Calu3 (cell line): ENCODE measurements around the gene PCTP. TPM values are rescaled to one million over a fixed set of nuclear protein-coding genes. Genes with fewer than 3 reads are reported as not detected.

Experiments
- BruUV-seq: library from RNA; stranded (reverse); fragments of 400-500 nt; replicated peaks from 2 replicates; lab custom pipeline; 2021; lab: Mats Ljungman, UMichigan
- CTCF ChIA-PET: fragments of 300-600 bp; sonication (Branson Sonifier 250); formaldehyde crosslinking; loops from one replicate; lab custom pipeline; 2022; ENCODE audit warnings: antibody characterized with exemption; lab: Charles Lee
- DNase-seq: peaks from one replicate; pipeline ENCODE4 v3.0.0; 2022
- H3K27ac Mint-ChIP-seq: one replicate; pipeline ENCODE4 v1.8.0; 2022; ENCODE audit warnings: mixed read lengths; ENCODE audit not compliant: unreplicated experiment
- H3K27me3 Mint-ChIP-seq: one replicate; pipeline ENCODE4 v1.8.0; 2022; ENCODE audit warnings: mixed read lengths; ENCODE audit not compliant: unreplicated experiment
- H3K36me3 Mint-ChIP-seq: one replicate; pipeline ENCODE4 v1.8.0; 2022; ENCODE audit warnings: mild to moderate bottlenecking, moderate library complexity, mixed read lengths; ENCODE audit not compliant: insufficient read depth, unreplicated experiment
- H3K4me1 Mint-ChIP-seq: one replicate; pipeline ENCODE4 v1.8.0; 2022; ENCODE audit warnings: mild to moderate bottlenecking, low read depth, mixed read lengths; ENCODE audit not compliant: unreplicated experiment
- H3K4me3 Mint-ChIP-seq: one replicate; pipeline ENCODE4 v1.8.0; 2022; ENCODE audit warnings: mild to moderate bottlenecking, low read depth, moderate library complexity, mixed read lengths; ENCODE audit not compliant: unreplicated experiment
- H3K9me3 Mint-ChIP-seq: one replicate; pipeline ENCODE4 v1.8.0; 2022; ENCODE audit warnings: low read depth, mixed read lengths; ENCODE audit not compliant: unreplicated experiment
- intact Hi-C: fragments of 100-400 bp; cut with micrococcal nuclease; formaldehyde crosslinking; loops from one replicate; pipeline ENCODE4 v1.10.0; 2022; ENCODE audit not compliant: unreplicated experiment
- total RNA-seq: library from RNA; stranded (reverse); gene quantifications from 2 replicates; pipeline ENCODE4 v1.2.3, GENCODE V29; 2022
- TF ChIP-seq, protein P1 (sequence below): fragments of 200-600 bp; IDR thresholded peaks from one replicate; pipeline ENCODE4 v1.8.0; 2022; ENCODE audit warnings: antibody characterized with exemption; ENCODE audit not compliant: unreplicated experiment

Gene PCTP
- total RNA-seq, 1 experiment from 2014 or later = 20.1 TPM

DNA sequence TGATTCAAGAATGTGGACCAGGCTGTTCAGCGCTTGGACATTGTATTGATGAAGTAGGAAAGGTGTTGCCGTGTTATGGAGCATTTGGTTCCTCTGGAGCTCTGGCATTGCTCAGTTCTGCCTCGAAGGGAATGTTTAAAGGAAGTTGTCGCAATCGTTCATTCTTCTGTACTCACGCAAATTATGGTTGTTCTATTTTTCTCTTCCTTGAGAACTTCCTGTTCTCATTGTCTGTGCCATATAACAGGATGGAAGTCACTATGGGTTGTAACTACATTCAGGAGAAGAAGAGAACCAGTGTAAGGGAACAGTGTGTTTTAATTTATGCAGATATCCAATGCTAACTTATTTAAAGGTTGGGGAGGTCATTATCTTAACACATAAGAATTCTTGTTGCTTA is 13.0 kb downstream of the PCTP start:
- Mint-ChIP-seq H3K36me3 (no peaks in the 10 kb centered on the region), H3K27ac (no peak overlapping the region), H3K9me3 (no peaks in the 10 kb centered on the region), H3K27me3 (no peaks in the 10 kb centered on the region), H3K4me3 (no peak overlapping the region), H3K4me1 (peaks cover 9% of the 10 kb centered on the region)
- no peak for DNase-seq
- BruUV-seq = no TSS peak
- intact Hi-C loops = no loop called here
- TF ChIP-seq, protein P1, sequence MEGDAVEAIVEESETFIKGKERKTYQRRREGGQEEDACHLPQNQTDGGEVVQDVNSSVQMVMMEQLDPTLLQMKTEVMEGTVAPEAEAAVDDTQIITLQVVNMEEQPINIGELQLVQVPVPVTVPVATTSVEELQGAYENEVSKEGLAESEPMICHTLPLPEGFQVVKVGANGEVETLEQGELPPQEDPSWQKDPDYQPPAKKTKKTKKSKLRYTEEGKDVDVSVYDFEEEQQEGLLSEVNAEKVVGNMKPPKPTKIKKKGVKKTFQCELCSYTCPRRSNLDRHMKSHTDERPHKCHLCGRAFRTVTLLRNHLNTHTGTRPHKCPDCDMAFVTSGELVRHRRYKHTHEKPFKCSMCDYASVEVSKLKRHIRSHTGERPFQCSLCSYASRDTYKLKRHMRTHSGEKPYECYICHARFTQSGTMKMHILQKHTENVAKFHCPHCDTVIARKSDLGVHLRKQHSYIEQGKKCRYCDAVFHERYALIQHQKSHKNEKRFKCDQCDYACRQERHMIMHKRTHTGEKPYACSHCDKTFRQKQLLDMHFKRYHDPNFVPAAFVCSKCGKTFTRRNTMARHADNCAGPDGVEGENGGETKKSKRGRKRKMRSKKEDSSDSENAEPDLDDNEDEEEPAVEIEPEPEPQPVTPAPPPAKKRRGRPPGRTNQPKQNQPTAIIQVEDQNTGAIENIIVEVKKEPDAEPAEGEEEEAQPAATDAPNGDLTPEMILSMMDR = no peak
- CTCF ChIA-PET = no interaction called here

DNA sequence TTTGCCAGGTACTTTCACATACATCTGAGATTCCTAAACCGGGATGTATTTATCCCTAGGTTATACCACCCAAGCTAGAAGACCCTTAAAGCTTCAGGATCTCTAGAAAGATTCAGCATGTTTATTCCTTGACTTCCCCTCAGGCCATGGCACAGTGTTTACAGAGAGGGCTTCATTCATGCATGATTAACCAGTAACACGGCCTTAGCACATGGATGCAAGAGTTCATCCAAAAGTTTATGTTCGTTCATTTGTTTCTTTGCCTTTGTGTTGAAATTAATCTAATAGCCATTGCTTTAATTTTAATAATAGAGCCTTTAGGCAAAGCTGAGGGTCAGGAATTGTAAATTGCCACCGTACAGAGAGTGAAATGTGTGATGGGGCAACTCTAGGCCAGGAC is 13.8 kb downstream of the PCTP start:
- TF ChIP-seq, protein P1 = no peak
- DNase-seq = no peak
- intact Hi-C loops = no loop called here
- no peaks in the 10 kb centered on the region for H3K36me3 Mint-ChIP-seq
- CTCF ChIA-PET = no interaction called here
- no peak overlapping the region for H3K4me3 Mint-ChIP-seq
- H3K4me1 Mint-ChIP-seq = peaks cover 13% of the 10 kb centered on the region
- BruUV-seq = no TSS peak
- H3K27me3 Mint-ChIP-seq = no peaks in the 10 kb centered on the region
- no peak overlapping the region for H3K27ac Mint-ChIP-seq
- H3K9me3 Mint-ChIP-seq = no peaks in the 10 kb centered on the region

DNA sequence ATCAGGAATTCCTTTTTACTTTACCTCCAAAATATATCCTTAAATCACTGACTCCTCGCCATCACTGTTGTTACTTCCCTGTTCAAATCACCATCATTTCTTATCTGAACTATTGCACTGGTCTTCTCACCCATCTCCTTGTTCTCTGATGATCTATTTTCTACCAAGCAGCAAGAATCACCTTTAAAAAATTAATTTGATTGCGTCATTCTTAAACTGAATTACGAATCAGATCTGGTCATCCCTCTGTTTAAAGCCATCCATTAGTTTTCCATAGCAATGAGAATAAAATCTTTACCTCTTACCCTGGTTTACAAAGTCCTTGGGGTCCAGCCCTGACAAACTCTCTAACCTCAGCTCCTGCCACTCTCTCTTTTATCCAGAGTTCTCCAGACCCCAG is 14.6 kb downstream of the PCTP start:
- TF ChIP-seq, protein P1 = no peak
- Mint-ChIP-seq H3K27me3 (no peaks in the 10 kb centered on the region), H3K9me3 (no peaks in the 10 kb centered on the region), H3K36me3 (no peaks in the 10 kb centered on the region), H3K4me3 (no peak overlapping the region), H3K4me1 (peaks cover 19% of the 10 kb centered on the region), H3K27ac (no peak overlapping the region)
- no TSS peak for BruUV-seq
- CTCF ChIA-PET = no interaction called here
- no peak for DNase-seq
- intact Hi-C loops = no loop called here

GRCh38 chr17:55768936-55769624 is 18.2 kb downstream of the PCTP start:
- intact Hi-C loops = no loop called here
- Mint-ChIP-seq H3K4me1 (peaks cover 10% of the 10 kb centered on the region), H3K27me3 (no peaks in the 10 kb centered on the region), H3K4me3 (no peak overlapping the region), H3K9me3 (no peaks in the 10 kb centered on the region), H3K27ac (no peak overlapping the region), H3K36me3 (no peaks in the 10 kb centered on the region)
- TF ChIP-seq, protein P1 = no peak
- CTCF ChIA-PET = interaction anchor here (1.1 to 2.2 kb wide), 3 partner anchors 128 to 243 kb away, joined by 3 to 8 read pairs (median 6); no protein-coding TSS in a partner anchor
- DNase-seq = no peak
- no TSS peak for BruUV-seq
